CD14-positive monocyte (primary cell): ENCODE data around the gene TEKTIP1. TPM values are rescaled to one million over a fixed set of nuclear protein-coding genes. Genes with fewer than 3 reads are reported as not detected.

Experiments
- DNase-seq, 3 donors: peaks; one replicate each; pipeline ENCODE4 v3.0.0-alpha.2; 2011 to 2022
- H2AFZ ChIP-seq: 2 replicates; pipeline ENCODE4 v1.6.0; 2012; ENCODE audit warnings: mild to moderate bottlenecking, low read depth, low read length, inconsistent platforms; ENCODE audit not compliant: insufficient read depth, poor library complexity, severe bottlenecking
- H3K27ac ChIP-seq, 2 donors: 1 replicate in 1 of 2; 2 replicates in 1 of 2; pipeline ENCODE4 v1.5.1; 2012 to 2013; ENCODE audit warnings: low read length in 2 of 2, control low read depth in 1 of 2, inconsistent platforms in 1 of 2, low read depth in 1 of 2, mild to moderate bottlenecking in 1 of 2
- H3K27me3 ChIP-seq, 2 donors: one replicate each; pipeline versions ENCODE4 v1.6.0 to v1.6.1; 2011 to 2013; ENCODE audit warnings: low read length in 2 of 2; ENCODE audit not compliant: control insufficient read depth in 2 of 2, insufficient read depth in 2 of 2
- H3K36me3 ChIP-seq, 2 donors: replicated peaks in 1 of 2; 1 replicate in 1 of 2; 2 replicates in 1 of 2; pipeline versions ENCODE4 v1.5.1 to v1.6.1; 2012 to 2013; ENCODE audit warnings: low read length in 2 of 2, control low read depth in 1 of 2, inconsistent platforms in 1 of 2, mild to moderate bottlenecking in 1 of 2; ENCODE audit not compliant: insufficient read depth in 2 of 2, control insufficient read depth in 1 of 2
- H3K4me1 ChIP-seq, 2 donors: 1 replicate in 1 of 2; 2 replicates in 1 of 2; pipeline versions ENCODE4 v1.5.1 to v1.6.1; 2012 to 2013; ENCODE audit warnings: low read length in 2 of 2, control low read depth in 1 of 2, inconsistent platforms in 1 of 2, mild to moderate bottlenecking in 1 of 2, moderate library complexity in 1 of 2; ENCODE audit not compliant: insufficient read depth in 2 of 2, control insufficient read depth in 1 of 2
- H3K4me2 ChIP-seq: replicated peaks from 2 replicates; pipeline ENCODE3; 2012; ENCODE audit warnings: low read length, moderate library complexity, mild to moderate bottlenecking; ENCODE audit not compliant: poor library complexity, severe bottlenecking; ENCODE audit errors: extremely low read depth
- H3K4me3 ChIP-seq, 3 experiments: fragments of 200-600 bp in 1 of 3; sonication (generic) in 1 of 3; replicated peaks in 1 of 3; 1 replicate in 2 of 3; 2 replicates in 1 of 3; pipeline ENCODE4 v1.5.1; 2011 to 2013; ENCODE audit warnings: low read length in 3 of 3, mild to moderate bottlenecking in 3 of 3, control low read depth in 2 of 3, low read depth in 2 of 3, inconsistent platforms in 1 of 3, moderate library complexity in 1 of 3
- H3K79me2 ChIP-seq: 2 replicates; pipeline ENCODE4 v1.6.0; 2012; ENCODE audit warnings: mild to moderate bottlenecking, control low read depth, inconsistent platforms, low read length, moderate library complexity; ENCODE audit not compliant: insufficient read depth
- H3K9ac ChIP-seq: 2 replicates; pipeline ENCODE4 v1.6.0; 2017; ENCODE audit warnings: low read length, mild to moderate bottlenecking; ENCODE audit not compliant: insufficient read depth, poor library complexity, severe bottlenecking
- H3K9me3 ChIP-seq, 2 donors: replicated peaks in 1 of 2; 1 replicate in 1 of 2; 2 replicates in 1 of 2; pipeline versions ENCODE4 v1.5.1 to v1.6.1; 2012 to 2013; ENCODE audit warnings: low read length in 2 of 2, control low read depth in 1 of 2; ENCODE audit not compliant: control insufficient read depth in 1 of 2, insufficient read depth in 1 of 2
- H4K20me1 ChIP-seq: 2 replicates; pipeline ENCODE4 v1.6.0; 2012; ENCODE audit warnings: mild to moderate bottlenecking, low read length, control low read depth, moderate library complexity; ENCODE audit not compliant: insufficient read depth
- H3K27ac Mint-ChIP-seq, 7 donors: one replicate each; pipeline ENCODE4 v1.8.0; 2020; ENCODE audit warnings: mild to moderate bottlenecking in 7 of 7, mixed read lengths in 7 of 7, moderate library complexity in 6 of 7, inconsistent platforms in 2 of 7
- H3K27me3 Mint-ChIP-seq, 3 donors: one replicate each; pipeline ENCODE4 v1.8.0; 2021 to 2022; ENCODE audit warnings: low read depth in 3 of 3, mild to moderate bottlenecking in 3 of 3, mixed read lengths in 3 of 3, moderate library complexity in 3 of 3, inconsistent platforms in 1 of 3
- H3K36me3 Mint-ChIP-seq, 2 donors: one replicate each; pipeline ENCODE4 v1.8.0; 2020; ENCODE audit warnings: mixed read lengths in 2 of 2, inconsistent platforms in 1 of 2, mild to moderate bottlenecking in 1 of 2
- H3K4me1 Mint-ChIP-seq: one replicate; pipeline ENCODE4 v1.8.0; 2020; ENCODE audit warnings: mild to moderate bottlenecking, mixed read lengths
- H3K4me3 Mint-ChIP-seq, 2 donors: one replicate each; pipeline ENCODE4 v1.8.0; 2020; ENCODE audit warnings: mild to moderate bottlenecking in 2 of 2, mixed read lengths in 2 of 2, moderate library complexity in 1 of 2
- H3K9me3 Mint-ChIP-seq, 7 donors: one replicate each; pipeline ENCODE4 v1.8.0; 2020 to 2022; ENCODE audit warnings: mixed read lengths in 7 of 7, mild to moderate bottlenecking in 6 of 7, moderate library complexity in 6 of 7, inconsistent platforms in 2 of 7
- WGBS: methylation state at CpG from one replicate; pipeline ENCODE4 v1.1.5; 2013; ENCODE audit warnings: missing lambda C conversion rate; ENCODE audit not compliant: insufficient coverage; 5-methylcytosine and 5-hydroxymethylcytosine counted together
- intact Hi-C, 2 donors: fragments of 100-400 bp; cut with micrococcal nuclease; formaldehyde crosslinking; loops; one replicate each; pipeline versions ENCODE4 v1.15.0 to v1.15.1; 2023
- polyA plus RNA-seq, 3 donors: library from polyadenylated mRNA; depleted of rRNA in 1 of 3; unstranded in 2 of 3; stranded (reverse) in 1 of 3; fragments of 300-500 nt in 2 of 3; fragments of >200 nt in 1 of 3; fragmentation: Illumina TruSeq in 2 of 3; gene quantifications; 1 replicate in 2 of 3; 2 replicates in 1 of 3; pipeline ENCODE4 v1.2.3, GENCODE V29; 2012 to 2021
- TF ChIP-seq, protein P1 (sequence below): fragments of 200-600 bp; IDR thresholded peaks from one replicate; pipeline ENCODE4 v1.8.0; 2022; ENCODE audit warnings: antibody characterized with exemption, mild to moderate bottlenecking

Gene TEKTIP1
- polyA plus RNA-seq, 3 donors = 1.8 TPM; not detected in 2

GRCh38 chr19:3518659-3519058, 20.3 kb upstream of the TEKTIP1 start:
- Histone ChIP-seq H3K27ac (no peak overlapping the region), H2AFZ (no peak overlapping the region), H3K9ac (no peak overlapping the region), H4K20me1 (peaks cover 100% of the 10 kb centered on the region), H3K4me1 (no peaks in the 10 kb centered on the region), H3K9me3 (no peaks in the 10 kb centered on the region), H3K4me3 (no peak overlapping the region), H3K36me3 (peaks cover 40 to 62% of the 10 kb centered on the region in 2 donors), H3K4me2 (no peak overlapping the region), H3K79me2 (peaks cover 100% of the 10 kb centered on the region), H3K27me3 (no peaks in the 10 kb centered on the region)
- no CpG with 5 or more reads among the region's 2 CpGs for WGBS
- no peak for DNase-seq
- Mint-ChIP-seq H3K27me3 (no peaks in the 10 kb centered on the region), H3K9me3 (peaks cover 0 to 2% (median 0%) of the 10 kb centered on the region in 7 donors), H3K36me3 (peaks cover 26 to 64% of the 10 kb centered on the region in 2 donors), H3K4me1 (no peaks in the 10 kb centered on the region), H3K27ac (peak overlapping the region in 1 of 7 donors; percentile 47), H3K4me3 (no peak overlapping the region)
- intact Hi-C loops = no loop called here
- TF ChIP-seq, protein P1, sequence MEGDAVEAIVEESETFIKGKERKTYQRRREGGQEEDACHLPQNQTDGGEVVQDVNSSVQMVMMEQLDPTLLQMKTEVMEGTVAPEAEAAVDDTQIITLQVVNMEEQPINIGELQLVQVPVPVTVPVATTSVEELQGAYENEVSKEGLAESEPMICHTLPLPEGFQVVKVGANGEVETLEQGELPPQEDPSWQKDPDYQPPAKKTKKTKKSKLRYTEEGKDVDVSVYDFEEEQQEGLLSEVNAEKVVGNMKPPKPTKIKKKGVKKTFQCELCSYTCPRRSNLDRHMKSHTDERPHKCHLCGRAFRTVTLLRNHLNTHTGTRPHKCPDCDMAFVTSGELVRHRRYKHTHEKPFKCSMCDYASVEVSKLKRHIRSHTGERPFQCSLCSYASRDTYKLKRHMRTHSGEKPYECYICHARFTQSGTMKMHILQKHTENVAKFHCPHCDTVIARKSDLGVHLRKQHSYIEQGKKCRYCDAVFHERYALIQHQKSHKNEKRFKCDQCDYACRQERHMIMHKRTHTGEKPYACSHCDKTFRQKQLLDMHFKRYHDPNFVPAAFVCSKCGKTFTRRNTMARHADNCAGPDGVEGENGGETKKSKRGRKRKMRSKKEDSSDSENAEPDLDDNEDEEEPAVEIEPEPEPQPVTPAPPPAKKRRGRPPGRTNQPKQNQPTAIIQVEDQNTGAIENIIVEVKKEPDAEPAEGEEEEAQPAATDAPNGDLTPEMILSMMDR = no peak

- H3K4me3 ChIP-seq = no peak overlapping the region
Observed at GRCh38 chr19:3519126-3519525, 19.8 kb upstream of the TEKTIP1 start.

More at GRCh38 chr19:3519126-3519525, 19.8 kb upstream of the TEKTIP1 start:
- no peak overlapping the region for H3K4me3 Mint-ChIP-seq
- intact Hi-C loops = no loop called here
- Histone ChIP-seq H3K79me2 (peaks cover 98% of the 10 kb centered on the region), H3K4me2 (no peak overlapping the region), H3K36me3 (peaks cover 41 to 67% of the 10 kb centered on the region in 2 donors), H3K4me1 (no peaks in the 10 kb centered on the region), H3K27me3 (no peaks in the 10 kb centered on the region), H3K9me3 (no peaks in the 10 kb centered on the region), H3K27ac (no peak overlapping the region), H4K20me1 (peaks cover 100% of the 10 kb centered on the region), H3K9ac (no peak overlapping the region), H2AFZ (no peak overlapping the region)
- DNase-seq = no peak
- H3K36me3 Mint-ChIP-seq = peaks cover 28 to 69% of the 10 kb centered on the region in 2 donors
- peaks cover 0 to 2% (median 0%) of the 10 kb centered on the region in 7 donors for H3K9me3 Mint-ChIP-seq
- H3K4me1 Mint-ChIP-seq = no peaks in the 10 kb centered on the region
- WGBS = 95% methylated on average over 16 of the region's 18 CpGs
- no peak overlapping the region for H3K27ac Mint-ChIP-seq
- TF ChIP-seq, protein P1 = no peak
- H3K27me3 Mint-ChIP-seq = no peaks in the 10 kb centered on the region
